GM18868 (cell line): ENCODE data around the gene ACTR10.

Experiments
- ATAC-seq: cut with Tn5 transposase; IDR thresholded peaks from one replicate; pipeline ENCODE4 v1.9.1; 2021; ENCODE audit warnings: mild to moderate bottlenecking, moderate library complexity; ENCODE audit not compliant: unreplicated experiment

The ACTR10 gene

DNA sequence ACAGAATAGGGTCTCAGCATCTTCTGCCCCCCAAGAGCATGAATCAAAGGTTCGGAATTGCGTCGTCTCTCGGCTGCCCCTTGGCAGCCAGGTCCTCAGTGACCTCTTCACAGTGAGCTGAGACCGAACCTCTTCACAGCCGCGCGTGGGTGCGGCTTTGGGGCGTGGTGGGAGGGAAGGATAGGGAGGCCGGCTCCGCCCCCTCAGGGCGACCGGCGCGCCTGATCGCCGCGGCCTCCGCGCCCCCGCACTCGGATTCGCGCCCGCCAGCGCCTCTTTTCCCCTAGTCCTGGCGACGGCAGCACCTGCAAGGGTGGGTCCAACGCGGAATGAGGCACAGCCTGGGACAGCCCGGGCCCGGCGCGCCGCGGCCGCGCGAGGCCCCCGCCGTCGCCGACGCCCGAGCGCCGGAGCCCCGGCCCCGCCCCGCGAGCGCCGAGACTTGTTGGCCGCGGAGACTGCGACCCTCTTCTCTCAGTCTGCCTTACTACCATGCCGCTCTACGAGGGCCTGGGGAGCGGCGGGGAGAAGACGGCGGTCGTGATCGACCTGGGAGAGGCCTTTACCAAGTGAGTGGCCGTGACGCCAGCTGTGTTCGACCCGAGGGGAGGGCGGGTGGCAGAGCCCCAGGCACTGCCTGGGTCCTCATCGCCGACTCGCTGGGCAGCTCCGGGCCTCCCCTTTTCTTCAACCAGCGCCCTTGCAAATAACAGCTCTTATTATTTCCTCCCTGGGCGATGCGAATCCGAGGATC is at the start of gene ACTR10:
TSS of gene ACTR10 (plus strand) at position 424 of the 754 bp plus-strand sequence. CDS start at position 493, 69 bp downstream.
- peak; percentile 92 for ATAC-seq

DNA sequence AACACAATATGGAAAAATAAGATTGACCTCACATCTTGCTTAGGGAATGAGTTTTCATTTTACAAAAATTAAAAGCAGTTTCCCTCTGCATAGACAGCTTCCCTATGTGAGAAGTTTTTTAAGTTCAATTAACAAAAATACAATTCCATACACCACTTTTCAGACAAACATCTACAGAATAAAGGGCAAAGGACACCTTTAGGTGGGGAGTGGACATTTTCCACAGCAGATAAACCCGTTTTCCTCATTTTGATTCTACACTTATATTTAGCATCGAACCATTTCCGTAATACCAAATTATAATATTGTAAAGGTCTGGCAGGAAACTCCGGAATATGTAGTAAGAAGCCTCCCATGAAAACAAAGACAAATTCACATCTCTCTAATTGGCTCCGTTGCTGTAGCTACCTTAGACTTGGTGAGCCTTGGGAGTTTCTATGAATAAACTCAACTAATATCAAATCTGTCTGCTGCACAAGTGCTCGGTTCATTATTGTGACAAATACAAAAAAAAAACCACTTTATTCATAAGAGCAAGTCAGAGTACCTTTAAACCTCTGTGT is 49.6 kb upstream of the ACTR10 start:
- ATAC-seq = no peak

DNA sequence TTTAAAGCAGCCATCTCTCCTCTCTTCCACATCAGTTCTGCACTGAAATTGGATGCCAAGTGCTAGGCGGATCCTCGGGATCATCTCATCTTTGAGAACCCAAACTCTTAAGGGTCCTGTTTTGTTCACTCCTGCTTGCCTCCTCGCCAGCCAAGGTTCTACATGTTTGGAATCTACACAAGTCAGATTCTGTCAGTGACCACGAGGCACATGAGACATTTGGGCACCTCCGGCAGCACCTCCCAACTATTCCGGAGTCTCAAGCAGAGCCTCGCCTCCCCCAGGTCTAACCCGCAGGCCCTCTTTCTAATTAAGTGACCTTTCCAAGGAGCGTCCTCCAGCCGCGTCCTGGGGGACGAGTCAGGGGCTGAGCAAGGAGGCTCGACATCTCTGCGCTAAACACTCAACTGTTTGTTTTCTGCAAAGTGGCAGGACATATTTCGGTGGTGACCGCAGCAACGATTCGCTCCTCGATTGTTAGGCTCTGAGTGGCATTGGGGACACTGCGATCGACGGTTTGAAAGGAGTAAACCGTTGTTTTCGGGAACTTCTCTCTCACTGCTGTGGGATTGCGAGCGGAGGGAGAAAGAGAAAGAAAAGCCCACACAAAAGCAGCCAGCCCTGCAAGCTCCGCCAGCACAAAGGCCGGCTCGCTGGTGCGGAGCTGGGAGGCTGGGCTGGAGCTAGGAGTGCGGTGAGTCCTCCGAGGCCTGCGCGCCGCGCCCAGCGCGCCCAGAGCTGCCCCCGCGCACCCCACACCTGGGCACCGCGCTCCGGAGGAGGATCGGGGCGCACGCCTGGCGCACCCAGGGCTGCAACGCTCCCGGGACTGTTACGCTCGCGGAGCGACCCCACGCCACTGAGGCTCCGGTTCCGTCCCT is 48.6 kb upstream of the ACTR10 start:
- no peak for ATAC-seq

DNA sequence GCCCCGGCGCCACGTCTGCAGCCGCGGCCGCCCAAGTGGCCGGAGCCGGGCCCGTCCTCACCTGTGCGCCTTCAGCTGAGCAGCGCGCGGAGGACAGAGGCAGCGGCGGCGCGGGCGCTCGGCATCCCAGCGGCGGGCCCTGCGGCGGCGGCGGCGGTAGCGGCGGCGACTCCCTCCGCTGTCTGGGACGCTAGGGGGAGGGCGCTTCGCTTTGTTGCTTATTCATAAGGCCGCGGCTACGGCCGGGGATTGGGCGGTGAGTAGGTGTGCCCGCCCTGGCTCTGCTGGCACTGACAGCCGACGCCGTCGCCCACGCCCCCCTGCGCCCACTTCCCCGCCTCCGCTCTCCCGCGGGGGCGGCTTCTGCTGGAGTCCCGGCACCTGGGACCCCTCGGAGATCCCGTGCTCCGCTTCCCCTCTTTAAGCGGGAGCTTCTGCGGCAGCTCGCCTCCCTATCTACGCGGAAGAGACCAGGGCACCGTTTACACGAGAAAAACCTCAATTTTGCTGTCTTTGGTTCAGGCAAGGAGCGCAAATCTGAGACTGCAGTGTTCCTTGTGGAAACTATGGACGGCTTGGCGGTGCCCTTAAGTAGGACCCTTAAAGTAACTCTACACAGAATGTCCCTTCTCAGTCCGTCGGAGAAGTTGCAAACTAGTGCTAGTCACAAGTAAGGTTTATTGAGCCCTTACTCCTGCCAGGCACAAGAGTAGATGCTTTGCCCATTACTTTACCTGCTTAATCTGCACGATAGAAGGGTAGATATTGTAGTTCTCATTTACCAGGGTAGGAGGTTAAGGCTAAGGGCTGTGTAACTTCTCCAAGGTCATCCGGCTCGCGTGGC is 47.7 kb upstream of the ACTR10 start, which contains the start of gene ARMH4:
TSS of gene ARMH4 (minus strand) at position 200 of the 844 bp plus-strand sequence. CDS start 12,855 bp downstream, outside the sequence.
- ATAC-seq = peak; percentile 93

DNA sequence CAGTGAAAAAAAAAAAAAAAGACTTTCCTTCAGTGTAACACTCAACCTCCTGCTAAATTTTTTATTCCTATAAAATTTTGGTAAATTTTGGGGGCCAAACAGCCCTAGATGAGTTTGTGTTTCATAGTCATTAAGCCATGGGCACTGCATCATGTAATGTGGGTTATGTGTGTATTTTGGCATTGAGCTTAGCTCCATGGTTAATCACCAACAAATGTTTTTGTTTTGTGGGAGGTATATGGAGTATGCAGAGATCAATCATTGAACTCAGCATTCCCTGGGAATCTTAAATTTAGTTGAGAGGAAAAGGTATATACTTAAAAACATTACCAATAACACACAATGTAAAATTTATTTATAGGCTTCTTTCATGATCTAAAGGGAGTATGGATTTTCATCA is 39.4 kb upstream of the ACTR10 start:
- no peak for ATAC-seq

DNA sequence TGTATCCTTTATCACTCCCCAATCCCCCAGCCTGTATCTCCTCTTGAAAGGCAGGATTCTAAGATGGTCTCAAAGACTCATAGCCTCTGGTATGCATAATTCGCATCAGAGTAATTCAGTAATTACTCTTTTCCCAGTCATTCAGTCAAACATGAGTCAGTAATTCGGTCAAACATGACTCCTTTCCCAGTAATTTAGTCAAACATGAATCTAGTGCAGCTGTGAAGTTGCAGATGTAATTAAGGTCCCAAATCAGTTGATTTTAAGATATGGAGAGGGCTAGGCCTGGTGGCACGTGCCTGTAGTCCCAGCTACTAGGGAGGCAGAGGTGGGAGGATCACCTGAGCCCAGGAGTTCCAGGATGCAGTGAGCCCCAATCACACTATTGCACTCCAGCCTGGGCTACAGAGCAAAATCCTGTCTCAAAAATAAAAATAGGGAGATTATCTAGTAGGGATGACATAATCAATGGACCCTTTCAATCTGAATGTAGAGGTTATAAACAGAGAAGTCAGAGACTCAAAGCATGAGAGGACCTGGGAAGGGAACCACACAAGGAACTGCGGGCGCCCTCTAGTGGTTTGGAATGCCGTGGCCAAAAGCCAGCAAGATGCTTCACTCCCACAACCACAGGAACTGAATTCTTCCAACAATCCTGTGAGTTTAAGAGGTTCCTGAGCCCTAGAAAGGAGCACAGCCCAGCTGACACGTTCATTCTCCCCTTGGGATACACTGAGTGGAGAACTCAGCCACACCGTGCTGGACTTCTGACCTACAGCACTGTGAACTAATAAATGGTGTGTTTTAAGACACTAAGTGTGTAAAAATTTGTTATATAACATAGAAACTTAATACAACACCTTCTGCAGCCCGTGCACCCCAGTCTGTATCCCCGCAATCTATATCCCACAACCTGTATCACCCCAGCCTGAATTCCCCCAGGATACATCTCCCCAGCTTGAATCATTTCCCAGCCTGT is 33.7 kb upstream of the ACTR10 start:
- peak; percentile 80 for ATAC-seq

DNA sequence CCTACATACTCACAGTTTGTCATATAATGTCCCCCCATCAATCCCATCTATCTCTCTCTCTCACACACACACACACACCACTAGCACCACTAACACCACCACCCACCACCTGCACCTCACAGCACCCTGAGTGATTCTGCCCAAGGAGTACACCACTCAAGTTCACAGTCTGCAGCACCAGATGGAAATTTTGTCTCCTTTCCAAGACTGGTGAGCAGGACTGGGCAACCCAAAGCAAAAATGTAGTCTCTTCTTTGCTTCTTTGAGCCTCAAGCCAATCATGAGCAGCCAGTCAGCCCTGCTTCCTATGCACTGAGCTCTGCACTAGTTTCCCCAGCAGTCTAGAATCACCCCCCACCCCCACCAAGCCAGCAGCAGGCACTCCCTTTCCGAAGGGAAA is 32.9 kb upstream of the ACTR10 start:
- no peak for ATAC-seq

DNA sequence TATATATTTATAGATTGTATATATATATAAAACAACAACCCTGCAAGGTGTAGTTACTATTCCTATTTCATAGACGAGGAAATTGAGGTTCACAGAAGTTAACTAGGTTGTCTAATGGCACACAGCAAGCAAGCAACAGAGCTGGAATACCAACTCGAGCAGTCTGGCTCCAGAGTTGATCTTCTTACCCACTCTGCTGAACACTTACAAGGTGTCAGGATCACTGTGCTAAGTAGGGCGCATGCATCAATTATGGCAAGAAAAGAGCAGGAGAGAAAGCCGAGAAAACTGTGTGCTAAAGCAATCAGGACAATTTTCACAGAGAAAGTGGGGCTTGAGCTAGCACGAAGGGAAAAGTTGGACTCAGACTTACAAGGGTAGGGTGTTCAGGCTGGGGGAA is 32.1 kb upstream of the ACTR10 start:
- ATAC-seq = no peak

DNA sequence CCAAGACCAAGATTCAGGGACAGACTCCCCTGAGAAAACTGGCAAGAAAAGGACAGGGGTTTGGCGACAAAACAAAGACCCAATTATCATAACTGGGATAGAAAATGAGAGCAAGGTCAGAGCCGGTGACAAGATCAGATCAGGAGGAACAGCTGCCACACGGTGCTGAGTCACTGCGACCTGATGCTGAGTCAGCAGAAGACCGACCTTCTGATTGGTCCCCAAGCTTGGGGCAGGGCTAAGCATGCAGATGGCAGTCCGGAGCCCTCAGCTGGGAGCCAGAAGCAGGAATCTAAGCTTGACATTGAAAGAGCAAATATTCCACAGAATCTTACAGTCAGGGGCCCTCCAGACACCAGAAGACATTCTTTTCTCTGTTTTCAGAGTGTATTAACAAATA is 28.9 kb upstream of the ACTR10 start:
- peak; percentile 82 for ATAC-seq

DNA sequence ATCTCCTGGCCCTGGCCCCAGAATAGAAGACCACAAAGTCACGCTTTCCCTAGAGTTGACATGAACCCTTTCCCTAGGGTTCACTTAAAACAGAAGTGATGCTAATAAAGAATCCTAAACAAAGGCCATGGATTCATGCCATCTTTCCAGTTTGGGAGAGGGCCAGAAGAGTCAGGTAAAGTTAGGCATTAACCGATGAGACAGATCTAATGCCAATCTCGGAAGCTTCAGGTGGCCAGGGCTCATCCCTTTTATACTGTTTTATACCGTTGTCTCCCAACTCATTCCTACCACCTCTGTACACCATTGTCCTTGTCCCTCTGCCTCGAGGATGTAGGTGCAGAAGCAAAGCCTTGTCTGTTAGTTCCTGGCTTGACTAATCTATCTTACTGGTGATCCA is 22.8 kb upstream of the ACTR10 start:
- ATAC-seq = no peak

DNA sequence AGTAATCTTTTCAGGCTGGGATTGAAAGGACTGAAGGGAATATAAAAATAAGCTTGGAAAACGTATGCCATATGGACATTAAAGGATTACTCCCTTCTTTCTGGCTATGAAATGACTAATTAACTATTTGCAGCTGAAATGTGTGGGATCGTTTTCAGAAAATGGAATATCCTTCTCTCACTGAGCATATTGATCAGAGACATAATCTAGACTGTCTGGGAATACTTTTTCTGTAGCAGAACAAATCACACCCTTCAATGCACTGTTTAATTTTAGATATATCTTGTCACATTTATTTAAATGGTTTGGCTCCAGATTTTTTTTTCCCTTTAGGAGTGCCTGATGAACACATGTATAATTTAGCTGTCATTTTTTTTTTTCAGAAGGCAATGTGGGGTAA is 10.8 kb upstream of the ACTR10 start:
- ATAC-seq = no peak

DNA sequence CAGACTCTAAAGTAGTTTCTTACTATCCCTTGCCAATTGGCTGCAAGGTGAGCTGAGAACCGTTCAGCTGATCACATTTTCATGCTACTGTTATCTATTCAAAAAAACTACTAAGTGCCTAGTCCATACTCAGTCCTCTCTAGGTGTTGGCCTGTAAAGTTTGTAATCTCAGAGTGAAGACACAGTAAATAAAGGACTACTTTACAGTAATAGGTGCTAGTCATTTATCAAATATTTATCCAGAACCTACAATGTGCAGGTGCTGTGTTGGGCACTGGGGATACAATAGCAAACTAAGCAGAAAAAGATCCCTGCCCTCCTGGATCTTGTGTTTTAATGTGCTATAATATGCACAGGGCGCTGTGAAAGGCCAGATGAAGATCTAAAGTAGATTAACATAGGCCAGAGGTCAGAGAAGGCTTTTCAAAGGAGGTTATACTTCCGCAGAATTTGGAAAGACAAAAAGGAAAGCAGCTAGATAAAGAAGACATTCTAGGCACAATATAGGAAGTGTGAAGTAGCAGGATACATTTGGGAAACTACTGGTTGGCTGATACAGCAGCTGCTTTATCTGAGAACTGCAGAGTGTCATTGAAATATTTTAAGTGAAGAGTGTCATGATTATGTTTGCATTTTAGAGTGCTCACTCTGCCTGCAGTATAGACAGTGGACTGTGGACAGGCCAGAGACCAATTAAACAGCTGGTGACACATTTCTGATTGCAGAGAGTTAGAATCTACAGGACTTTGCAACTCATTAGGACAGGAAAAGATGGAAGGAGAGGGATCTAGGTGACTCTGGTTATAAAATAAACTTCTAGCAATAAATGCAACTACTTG is 8.0 kb upstream of the ACTR10 start:
- no peak for ATAC-seq

DNA sequence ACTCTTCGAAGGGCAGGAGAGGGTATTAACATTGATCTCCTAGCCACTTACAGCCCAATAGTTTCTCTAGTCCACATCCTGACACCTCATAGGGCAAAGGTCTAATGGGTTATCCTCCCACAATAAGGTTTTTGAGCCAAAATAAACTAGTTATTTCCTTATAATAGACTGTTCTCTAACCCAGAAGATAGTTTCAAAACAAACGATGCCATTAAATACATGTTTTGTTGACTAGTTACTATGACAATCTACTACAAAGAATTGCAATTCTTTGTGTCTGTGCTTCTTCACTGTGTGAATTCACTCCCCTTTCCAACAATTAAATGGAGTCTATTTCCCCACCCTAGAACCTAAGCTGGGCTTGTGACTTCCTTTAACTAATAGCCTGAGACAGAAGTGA is 6.4 kb upstream of the ACTR10 start:
- ATAC-seq = no peak

DNA sequence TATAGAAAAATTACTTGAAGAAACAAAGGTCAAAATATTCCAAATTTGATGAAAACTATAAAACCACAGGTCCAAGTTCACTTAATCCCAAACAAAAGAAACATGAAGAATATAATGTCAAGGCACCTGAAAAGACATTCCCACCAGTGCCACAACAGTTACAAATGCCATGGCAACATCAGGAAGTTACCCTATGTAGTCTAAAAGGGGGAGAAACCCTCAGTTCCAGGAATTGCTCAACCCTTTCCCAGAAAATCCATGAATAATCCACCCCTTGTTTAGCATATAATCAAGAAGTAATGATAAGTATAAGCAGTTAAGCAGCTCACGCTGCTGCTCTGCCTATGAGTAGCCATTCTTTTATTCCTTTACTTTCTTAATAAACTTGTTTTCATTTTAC is 3.8 kb upstream of the ACTR10 start:
- ATAC-seq = no peak

DNA sequence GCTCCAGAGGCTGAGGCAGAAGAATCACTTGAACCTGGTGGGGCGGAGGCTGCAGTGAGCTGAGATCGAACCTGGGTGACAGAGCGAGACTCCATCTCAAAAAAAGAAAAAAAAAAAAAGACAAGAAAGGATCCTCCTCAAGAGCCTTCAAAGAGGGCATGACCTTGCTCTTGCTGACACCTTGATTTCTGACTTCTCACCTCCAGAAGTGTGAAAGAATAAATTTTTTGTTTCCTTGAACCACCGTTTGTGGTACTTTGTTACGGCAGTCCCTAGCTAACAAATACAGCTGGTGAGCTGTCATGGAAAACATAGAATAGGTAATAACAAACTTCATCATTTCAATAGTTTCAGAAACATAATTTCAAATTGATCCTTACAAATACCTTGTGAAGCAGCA is 1.9 kb upstream of the ACTR10 start:
- ATAC-seq = no peak

DNA sequence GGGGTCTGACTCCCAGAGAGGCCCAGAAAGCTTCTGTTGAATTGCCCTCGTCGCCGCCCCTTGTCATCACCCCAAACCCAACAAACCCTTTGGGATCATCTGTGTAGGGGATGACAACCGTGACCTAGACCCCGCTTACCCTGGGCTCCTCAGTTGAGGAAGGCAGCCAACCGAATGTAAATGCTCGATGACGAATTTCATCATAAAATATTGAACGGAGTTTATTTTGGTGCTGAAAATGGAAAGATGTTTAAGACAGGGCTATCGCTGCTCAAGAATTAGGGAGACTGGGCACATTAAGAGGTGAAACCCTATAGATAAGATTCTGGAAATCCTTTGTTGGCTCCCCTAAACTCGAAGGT is 512 bp downstream of the ACTR10 start:
- ATAC-seq = peak; percentile 14

DNA sequence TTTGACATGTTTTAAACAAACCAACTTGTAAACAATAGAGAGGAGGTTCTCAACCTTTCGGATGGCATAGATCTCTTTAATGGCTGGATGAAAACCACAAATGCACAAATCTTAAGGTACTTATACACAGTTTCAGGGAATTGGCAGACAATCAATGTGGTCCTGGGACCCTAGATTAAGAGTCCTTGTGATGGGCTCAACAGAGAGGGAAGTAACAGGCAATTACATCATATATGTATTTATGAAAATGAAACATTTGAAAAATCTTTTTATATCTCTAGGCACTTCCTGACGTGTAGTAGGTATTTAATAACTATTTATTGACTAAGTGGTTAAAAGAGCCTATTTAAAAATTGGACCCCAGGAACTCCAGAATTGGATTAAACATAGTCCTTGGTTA is 897 bp downstream of the ACTR10 start:
- ATAC-seq = no peak

DNA sequence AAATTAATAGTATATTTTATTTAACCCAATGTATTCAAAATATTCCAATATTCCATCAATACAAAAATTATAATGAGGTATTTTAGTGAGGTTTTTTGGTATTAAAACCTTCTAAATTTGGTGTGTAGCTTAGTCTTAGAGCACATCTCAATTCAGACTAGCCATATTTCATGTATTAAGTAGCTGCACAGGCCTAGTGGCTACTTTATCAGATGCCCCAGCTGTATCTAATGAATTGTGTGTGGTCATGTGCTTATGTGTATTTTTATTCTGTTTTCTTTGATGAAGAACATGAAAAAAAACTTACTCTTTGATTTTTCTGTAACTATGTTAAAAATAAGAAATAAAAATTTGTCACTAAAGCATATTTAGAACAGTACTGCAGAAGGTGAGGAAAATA is 13.2 kb downstream of the ACTR10 start:
- ATAC-seq = no peak
